Anterior cingulate cortex (tissue), 58 donors: Measurements from ENCODE around the gene SERPINB3.
"Not testable (repeated sequence)": the region's sequence is repeated elsewhere in the genome, so short reads cannot be mapped to it uniquely, and the experiment has no call there.

Experiments
- DNase-seq, 58 donors: peaks; one replicate each; lab custom pipeline; 2025; lab: John Stamatoyannopoulos, UW

The SERPINB3 gene

GRCh38 chr18:63650271-63650670, 11.4 kb downstream of the SERPINB3 start:
- not testable (repeated sequence) for DNase-seq

- no peak for DNase-seq
These were observed 13.5 kb downstream of the SERPINB3 start for GRCh38 chr18:63648241-63648640.

DNA sequence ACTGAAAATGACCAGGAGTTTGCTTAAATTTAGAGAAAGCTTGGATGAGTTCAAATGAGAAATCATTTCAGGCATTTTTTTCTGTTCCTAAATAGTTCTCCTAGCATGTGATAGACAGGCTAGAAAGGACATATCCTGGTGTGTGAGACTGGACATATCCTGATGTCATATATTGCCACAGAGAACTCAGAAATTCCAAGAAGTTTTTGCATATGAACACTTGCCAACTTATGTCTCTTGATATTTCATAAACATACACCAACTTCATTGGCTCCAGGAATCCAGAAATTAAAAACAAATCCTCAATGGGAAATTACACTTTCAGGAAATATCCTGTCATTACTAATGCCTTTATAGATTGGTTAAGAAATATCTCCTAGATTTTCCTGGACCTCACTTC, 14.8 kb downstream of the SERPINB3 start:
- DNase-seq, result no peak

DNA sequence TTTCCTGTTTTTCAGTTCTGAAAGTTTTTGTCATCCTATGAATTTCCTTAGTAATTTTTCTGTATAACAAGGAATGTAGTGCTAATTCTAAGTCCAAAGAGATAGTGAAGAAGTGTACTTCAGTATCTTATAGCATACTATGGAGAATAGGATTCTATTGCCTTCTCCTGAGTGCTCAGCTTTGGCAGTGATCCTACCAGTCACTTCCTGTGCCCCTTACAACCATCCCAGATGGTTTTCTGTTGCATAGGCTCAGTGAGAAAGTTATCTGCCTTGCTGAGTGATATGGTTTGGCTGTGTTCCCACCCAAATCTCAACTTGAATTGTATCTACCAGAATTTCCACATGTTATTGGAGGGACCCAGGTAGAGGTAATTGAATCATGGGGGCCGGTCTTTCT, 17.0 kb downstream of the SERPINB3 start:
- not testable (repeated sequence) for DNase-seq

GRCh38 chr18:63644142-63644541, 17.6 kb downstream of the SERPINB3 start, which contains the start of gene SERPINB4:
Gene SERPINB4 (minus strand): TSS chr18:63644256. CDS start chr18:63643577, 679 bp downstream.
- not testable (repeated sequence) for DNase-seq

GRCh38 chr18:63642668-63643356, 18.9 kb downstream of the SERPINB3 start:
- DNase-seq, result not testable (repeated sequence)

DNA sequence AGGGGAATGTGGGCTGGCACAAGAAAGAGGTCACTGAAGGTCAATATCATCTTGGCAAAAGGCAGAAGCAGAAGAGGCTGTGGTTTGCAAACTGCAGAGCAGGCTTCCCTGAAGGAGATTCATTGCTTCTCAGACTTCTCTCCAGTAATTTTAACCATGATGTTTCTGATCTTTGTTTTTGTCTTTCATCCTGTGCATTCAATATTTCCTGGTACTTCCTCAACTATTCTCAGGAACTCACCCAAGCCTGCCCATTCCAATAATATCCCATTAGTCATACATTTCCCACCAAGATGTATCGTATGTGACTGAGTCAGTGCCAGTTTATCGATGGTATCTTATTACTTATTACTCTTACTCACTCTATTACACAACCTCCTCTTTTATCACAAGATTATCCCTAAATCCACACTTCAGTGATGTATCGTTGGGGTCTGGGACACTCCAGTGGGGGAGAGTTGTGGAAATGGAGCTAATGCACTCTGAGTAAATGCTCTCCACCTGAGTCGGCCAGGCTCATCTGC, 20.5 kb downstream of the SERPINB3 start:
- DNase-seq, result not testable (repeated sequence)

DNA sequence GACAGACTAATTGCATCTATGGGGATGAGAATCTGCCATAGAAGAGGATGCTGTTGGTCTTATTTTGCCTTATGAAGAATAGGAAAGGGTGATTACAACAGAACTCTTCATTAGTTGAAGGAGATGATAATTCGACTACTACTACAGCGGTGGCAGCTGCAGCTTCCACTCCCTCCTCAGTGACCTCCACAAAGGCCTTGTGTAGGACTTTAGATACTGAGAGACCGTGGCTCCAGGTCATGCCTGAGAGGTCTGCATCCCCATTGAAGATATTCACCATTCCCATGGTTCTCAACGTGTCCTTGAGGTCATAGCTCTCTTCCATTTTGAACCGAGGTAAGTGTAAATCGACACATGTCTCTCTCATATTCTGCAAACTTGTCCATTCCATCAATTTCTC, 24.0 kb downstream of the SERPINB3 start:
- DNase-seq, result no peak

GRCh38 chr18:63627819-63628218, 33.9 kb downstream of the SERPINB3 start:
- DNase-seq, result no peak

- no peak for DNase-seq
These were observed 35.3 kb downstream of the SERPINB3 start for GRCh38 chr18:63626431-63626830.

DNA sequence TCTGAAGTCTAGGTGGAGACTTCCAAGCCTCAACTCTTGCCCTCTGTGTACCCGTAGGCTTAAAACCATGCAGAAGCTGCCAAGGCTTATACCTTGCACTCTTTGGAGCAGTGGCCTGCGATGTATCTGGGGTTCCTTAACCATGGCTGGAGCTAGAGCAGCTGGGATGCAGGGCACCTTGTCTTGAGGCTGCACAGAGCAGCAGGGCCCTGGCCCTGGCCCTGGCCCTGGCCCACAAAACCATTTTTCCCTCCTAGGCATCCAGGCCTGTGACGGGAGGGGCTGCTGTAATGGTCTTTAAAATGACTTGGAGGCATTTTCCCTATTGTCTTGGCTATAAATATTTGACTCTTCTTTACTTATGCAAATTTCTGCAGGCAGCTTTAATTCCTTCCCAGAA, 36.8 kb downstream of the SERPINB3 start:
- DNase-seq, result no peak

GRCh38 chr18:63619661-63620060, 42.0 kb downstream of the SERPINB3 start:
- DNase-seq, result no peak

DNA sequence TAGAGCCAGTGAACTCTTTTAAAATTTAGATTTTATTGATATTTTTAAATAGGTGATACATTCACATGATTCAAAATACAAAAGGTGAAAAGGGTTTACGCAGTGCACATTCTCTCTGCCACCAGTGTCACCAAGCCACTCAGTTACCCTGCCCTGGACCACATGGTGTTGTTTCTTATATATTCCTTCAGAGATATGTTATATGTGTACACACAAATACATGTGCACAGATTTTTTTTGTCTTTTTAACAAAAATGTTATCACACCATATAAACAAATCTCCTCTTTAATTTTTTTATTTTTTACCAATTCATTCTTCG, 43.8 kb downstream of the SERPINB3 start:
- DNase-seq, result no peak

DNA sequence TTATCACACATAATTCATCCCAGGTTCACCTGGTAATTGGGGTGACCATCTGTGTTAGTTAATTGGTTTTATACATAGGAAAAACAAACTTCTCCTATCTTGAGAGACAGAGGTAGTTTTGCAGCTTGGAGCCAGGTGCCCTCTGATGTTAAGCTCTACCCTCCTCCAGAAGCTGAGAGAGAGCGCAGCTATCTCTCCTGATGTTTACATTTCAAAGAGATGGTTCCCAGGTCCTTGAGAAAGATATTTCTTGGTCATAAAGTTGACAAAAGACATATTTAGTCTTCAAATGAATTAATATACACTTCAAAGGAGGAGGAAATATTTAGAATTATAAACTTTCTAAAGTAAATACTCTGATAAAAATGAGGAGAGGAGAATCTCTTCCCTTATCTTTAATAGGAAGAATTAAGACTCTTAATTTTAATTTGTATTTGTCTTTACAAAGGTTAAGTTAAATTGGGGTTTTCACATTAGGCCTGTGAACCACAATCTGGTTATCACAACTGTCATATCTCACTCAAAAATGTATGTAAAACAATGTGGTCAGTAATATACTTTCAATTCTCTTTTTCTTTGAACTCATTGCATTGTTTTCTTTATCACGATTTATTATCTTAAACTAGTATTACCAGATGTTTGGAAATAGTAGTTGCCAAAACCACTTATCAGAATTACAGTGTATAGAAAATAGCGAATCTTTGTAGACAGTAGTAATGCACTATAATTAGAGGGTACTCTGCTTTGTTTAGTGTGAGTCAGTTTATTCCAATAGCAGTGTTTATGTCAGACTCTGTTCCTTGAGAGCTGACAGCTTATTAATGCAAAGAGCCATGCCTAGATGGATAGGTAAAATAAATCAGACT, 44.4 kb downstream of the SERPINB3 start:
- no peak for DNase-seq

DNA sequence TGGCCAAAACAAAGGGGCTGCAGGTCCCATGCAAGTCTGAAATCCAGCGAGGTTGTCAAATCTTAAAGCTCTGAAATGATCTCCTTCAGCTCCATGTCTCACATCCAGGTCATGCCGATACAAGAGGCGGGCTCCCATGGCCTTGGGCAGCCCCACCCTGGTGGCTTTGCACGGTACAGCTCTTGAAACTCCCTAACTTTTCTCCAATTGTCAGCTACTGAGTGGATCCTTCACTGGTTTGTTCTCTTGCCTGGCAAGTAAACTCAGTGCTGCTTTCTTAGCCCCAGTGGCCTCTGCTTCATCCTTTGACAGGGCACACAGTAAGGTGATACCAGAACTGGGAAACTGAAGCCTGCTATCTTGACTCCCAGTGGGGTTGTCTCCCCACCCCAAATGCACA, 48.3 kb downstream of the SERPINB3 start:
- no peak for DNase-seq

DNA sequence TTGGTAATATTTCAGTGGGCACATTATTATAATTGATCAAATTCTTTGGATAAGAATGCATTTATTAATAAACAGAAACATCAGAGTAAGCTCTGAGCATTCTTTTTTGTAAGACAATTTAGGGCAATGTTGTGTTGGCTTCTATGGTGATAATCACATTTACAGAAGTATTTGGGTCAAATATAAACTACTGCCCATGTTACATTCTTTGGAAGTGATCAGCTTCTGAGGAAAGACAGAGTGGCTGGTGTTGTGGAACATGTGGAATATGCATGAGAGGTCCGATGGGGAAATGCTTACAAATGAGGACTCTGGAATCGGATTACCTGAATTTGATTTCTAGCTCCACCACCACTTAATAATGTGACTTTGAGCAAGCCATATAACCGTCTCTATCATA, 55.2 kb downstream of the SERPINB3 start:
- DNase-seq, result no peak
